A172 (cell line): ENCODE data around the gene KCNMA1. TPM values are rescaled to one million over a fixed set of nuclear protein-coding genes. Genes with fewer than 3 reads are reported as not detected.

Experiments used
- DNase-seq: peaks from one replicate; pipeline ENCODE4 v3.0.0-alpha.2; 2015; ENCODE audit warnings: low spot score
- total RNA-seq: library from RNA; depleted of rRNA; stranded (reverse); fragments of >200 nt; shearing (Covaris generic); gene quantifications from 2 replicates; pipeline ENCODE4 v1.2.3, GENCODE V29; 2014

Gene KCNMA1
- total RNA-seq, 1 experiment from 2014 or later = 50.7 TPM

DNA sequence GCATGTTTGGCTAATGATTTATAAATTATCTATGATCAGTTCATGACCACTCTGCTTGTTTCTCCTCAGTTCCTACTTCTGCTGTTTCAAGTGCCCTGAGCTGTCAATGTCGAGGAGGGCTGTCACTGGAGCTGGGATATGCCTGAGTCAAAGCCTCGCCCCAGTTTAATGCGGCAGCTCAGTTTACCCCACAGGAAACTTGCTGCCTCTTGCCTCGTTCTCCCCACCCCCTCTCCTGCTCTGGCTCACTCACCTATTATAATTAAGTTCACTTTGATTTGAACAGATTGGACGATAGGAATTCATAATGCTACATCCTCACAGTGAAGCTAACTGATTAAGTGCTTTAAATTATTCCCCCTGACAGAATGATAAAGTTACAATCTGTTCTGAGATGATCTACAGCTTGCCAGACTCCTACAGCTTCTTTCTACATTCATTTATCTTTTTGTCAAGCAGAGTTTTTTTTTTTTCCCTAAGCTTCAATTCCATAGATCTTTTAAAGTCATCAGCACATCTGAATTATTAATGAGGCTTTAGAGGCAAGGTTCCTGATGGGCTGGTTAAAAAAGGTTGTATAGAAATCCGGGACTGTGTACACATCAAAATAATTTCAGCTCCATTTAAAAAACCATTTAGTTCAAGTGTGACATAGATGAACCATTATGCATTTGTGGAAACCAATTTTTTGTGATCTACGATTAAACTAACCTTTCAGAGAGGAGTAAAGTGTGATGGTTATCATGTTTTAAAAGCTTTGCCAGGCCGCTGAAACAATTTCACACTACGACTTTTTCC, 758.3 kb downstream of the KCNMA1 start:
- no peak for DNase-seq

DNA sequence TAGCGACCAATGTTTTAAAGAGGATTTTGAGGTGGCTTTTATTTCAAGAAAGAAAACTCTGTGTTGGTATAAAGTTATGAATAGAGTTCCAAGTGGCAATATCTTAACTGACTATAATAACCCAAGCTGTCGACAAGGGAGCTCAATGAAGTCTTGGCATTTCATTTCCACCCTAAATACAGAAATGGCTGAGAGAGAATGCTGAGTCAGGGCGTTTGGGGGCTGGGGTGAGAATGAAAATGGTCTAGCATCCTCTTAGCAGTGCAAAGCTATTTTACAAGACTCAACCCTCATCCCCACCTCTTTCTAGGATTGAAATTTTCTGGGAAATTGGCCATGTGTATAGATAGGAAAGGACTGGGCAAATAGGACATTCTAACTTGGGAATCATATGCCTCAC, 759.1 kb downstream of the KCNMA1 start:
- no peak for DNase-seq

DNA sequence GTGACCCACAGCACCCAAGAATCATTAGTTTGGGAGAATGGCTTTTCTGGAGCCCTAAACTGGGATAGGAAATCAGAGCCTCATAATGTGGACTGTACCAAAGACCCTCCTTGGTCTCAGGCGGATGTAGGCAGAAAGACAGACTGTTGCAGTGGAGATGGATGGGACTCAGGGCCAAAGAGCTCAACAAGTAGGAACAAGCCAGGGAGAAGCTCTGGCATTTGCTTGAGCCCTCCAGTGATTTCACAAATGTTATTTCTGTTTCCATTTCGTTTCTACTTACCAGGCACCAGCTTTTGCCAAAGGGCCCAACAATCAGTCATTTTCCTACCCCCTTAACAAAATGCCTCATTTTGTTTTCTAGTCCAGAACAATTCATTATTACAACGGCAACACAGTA, 762.7 kb downstream of the KCNMA1 start:
- DNase-seq = no peak

DNA sequence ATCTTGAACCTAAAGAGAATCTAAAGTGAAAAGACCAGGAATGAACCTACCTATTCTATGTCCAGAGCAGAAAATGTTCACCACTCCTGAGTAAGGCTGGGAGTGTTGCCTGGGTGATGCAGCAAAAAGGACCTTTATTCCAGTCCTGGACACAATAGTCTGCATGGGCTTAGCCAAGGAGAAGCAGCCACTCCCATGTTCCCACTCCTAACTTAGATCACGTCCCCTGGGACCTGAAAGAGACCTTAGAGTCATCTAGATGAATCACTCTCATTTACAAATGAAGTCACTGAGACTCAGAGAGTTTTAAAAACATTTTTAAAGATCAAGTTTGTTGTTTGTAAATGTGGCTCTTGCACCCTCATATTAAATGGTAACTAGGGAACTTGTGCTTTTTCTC, 763.4 kb downstream of the KCNMA1 start:
- peak; percentile 23 for DNase-seq

DNA sequence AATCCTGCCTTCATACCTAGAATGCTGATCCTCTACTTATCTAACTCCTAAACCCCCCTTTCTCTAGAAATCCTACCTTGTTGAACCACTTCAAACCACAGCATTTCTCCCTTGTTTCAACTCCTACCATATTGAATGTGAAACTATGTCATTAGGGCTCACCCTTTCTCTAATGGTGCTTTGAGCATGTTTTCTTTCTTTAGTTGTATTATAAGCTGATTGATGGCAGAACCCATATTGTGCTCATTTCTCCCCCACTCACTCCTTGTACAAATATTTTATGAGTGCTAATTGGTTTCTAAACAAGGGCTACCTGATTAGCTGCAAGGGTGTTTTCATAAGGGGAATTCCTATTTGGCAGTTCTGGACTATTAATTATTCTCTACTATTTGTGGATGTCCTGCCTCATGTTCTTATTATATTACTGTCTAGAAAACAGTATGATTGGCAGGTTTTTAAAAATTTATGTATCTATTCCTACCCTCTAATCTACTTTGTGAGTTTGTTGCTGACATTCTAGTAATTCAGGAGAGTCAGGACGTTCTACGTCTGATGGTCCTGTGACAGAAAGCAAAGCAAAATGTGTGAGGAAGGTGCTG, 765.8 kb downstream of the KCNMA1 start:
- no peak for DNase-seq

DNA sequence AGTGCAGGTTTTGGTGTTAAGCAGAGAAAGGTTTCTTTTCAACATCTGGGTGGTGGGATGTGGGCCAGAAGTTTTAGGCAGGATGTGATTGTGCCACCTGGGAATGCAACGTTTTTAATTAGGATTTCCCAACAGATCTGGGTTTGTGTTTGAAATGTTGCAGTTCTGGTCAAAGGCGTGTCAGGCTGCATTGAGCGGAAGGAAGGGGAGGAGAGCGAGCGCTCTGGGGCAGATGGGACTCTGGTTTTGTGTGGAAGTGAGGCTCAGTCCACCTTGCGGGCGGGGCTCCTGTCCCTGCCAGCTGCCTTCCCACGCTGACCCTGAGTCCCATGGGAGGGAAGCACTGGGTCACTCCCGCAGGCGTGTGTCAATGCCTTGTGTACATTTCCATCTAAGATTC, 767.7 kb downstream of the KCNMA1 start:
- no peak for DNase-seq

DNA sequence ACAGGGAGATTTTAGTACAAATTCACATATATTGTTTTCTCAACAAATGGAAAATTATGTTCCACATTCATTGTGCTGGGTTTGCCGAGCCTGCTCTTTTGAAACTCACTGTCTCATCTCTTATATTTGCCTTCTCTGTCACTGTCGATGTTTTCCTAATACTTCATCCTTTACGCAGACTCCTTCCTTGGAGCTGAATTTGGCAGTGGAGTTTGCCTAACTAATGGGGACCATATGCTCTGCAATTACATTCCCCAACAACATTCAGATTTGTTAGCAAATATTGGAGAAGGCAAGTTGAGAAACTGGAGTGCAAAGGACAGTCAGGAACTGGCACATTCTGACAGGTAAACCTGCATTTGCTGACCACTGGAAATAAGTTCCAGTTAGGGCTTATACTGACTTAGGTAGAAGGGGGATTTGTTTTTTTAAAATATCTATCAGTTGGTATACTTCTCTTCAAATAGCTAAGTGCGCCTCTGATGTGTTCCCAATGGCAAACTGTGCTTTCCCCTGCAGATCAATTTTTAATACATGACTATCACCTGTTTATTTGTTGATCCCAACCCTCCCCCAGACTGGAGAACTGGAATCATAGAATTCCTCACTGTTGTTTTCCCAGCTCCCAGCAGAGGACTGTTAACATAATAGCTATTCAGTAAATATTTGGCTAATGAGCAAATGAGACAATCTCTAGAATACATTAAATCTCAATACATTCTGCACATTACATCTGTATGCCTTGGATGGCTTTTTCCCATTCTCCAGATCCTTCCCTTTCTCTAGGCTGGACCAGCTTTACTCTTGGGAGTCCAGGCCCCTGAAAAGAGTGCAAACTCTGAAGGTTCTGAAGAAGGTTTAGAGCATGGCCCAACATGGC, 769.3 kb downstream of the KCNMA1 start:
- no peak for DNase-seq

DNA sequence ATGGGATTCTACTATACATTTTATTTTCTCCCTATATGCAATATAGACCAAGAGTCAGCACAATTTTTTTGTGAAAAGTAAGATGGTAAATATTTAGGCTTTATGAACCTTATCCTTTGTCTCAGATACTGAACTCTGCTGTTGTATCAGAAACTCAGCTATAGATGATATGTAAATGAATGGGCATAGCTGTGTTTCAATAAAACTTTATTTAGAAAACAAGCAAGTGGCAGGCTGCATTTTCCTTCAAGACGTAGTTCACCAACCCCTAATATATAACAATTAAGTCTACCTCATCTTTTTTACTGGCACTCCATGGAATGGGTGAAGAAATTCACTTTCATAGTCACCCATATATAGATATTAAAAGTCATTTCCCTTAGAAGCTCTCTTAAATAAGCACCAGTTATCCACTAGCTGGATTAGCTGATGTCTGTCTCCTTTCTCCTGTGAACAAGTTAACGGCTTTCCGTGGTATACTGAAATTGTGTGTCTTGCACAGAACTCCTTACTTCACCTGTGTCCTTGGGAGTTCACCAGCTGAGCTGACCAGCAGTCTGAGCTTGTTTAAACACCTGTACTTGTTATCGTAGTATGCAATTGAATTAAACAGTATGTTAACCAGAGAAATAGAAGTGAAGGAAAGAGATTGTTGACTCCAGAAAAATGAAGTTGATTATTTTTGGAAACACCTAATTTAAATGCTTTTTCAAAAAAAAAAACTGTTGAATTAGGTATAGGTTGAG, 770.6 kb downstream of the KCNMA1 start:
- DNase-seq = no peak

DNA sequence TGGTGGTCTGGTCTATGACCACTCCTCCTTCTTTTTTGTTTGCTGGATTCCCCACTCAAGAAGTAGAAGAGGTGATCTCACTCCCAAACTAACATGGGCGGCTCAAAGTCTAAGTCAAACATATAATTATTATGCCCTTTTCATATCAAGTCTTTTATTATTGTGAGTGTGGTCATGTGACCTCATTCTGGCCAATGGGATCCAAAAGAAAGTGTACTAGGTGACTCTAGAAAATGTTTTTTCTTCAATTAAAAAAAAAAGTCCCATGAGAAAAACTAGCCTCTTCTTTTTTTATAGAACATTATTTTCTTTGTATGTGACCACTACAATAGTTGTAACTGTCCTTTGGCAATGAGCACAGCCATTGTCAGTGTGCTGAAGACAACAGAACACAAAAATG, 772.7 kb downstream of the KCNMA1 start:
- DNase-seq = no peak

DNA sequence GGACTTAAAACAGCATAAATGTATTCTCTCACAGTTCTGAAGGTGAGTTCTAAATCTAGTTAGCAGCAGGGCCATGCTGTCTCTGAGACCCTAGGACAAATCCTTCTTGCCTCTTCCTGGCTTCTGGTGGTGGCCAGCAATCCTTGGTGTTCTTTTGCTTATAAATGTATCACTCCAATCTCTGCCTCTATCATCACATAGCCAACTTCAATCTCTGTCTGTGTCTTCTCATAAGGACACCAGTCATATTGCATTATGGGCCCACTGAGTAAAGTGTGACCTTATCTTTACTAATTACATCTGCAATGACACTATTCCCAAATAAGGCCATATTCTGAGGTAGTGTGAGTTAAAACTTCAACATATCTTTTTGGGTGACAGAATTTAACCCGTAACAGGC, 778.9 kb downstream of the KCNMA1 start:
- DNase-seq = no peak

DNA sequence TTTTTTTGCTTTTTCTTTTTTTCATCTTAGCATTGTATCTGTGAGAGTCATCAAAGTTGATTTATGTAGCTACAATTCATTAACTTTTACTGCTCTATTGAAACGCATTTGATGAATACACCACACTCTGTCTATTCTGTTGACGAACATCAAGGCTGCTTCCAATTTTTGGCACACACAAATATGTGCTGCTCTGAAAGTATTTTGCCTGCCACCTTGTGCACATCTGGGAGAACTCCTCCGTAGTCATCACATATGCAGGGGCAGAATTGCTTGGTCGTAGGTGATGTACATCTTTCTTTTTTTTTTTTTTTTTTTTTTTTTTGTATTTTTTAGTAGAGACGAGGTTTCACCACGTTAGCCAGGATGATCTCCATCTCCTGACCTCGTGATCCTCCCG, 796.8 kb downstream of the KCNMA1 start:
- DNase-seq = no peak

DNA sequence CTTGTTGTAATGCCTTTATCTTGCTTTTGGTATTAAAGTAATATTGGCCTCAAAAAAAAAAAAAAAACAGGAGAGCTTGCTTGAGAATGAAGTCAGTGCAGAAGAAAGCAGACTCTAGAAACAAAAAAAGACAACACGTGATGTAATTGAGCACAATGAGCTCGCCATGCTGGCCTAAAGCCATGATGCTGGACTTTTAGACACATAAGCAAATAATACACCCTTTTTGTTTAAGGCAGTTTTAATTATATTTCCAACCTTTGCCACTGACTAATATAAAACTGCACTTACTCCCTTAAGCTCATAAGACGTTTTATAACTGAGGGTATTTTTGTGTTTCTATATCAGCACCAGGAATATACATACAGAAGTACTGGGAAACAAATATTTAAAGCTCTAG, 798.3 kb downstream of the KCNMA1 start:
- DNase-seq = no peak

DNA sequence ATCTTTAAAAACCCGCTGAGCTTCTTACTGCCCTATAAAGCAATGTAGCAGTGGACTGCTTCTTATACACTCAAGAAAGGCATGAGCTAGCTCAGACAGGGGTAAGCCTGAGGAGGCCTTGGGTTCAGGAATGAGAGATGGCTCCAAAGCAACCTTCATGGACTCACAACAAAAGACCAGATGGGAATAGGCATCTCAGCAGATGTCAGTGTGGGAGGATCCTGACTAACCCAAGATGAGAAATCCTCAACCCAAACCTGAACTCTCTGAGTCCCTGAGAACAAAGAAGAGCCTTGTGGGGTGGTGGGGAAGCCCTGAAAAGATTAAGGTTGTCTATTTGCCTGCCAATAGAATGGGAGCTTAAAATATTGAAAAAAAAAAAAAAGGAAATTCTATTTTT, 807.4 kb downstream of the KCNMA1 start:
- DNase-seq = no peak

DNA sequence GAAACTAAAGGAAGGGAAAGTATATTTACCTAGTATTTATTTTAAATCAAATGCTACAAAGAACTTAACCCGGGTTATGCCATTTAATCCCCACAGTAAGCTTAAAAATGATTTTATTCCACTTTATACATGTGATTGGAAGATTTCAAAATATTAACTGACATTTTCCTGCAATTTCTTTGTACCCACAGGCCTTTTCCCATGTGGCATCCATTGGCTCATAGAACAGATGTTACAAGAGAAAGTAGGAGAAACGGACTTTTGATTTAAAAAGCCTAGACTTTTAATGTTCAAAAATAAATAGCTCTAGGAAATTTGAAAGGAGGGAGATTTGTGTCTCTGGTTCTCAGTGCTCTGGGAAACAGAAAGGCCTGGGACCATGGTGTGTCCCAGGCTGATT, 807.9 kb downstream of the KCNMA1 start:
- DNase-seq = no peak
